Stimulated activated CD8-positive, alpha-beta memory T cell treated with anti-CD3 and anti-CD28 coated beads, Interleukin-7, amount 100 ng/mL, for 1 hour (primary cell): ENCODE results near the gene DNAH17.
A peak's percentile ranks its signal among the peaks of the same experiment; 100 is the strongest.

ENCODE experiments used
- DNase-seq, 2 donors: peaks; one replicate each; pipeline ENCODE4 v3.0.0-alpha.2; 2020; ENCODE audit warnings: low read depth in 2 of 2

The DNAH17 gene

DNA sequence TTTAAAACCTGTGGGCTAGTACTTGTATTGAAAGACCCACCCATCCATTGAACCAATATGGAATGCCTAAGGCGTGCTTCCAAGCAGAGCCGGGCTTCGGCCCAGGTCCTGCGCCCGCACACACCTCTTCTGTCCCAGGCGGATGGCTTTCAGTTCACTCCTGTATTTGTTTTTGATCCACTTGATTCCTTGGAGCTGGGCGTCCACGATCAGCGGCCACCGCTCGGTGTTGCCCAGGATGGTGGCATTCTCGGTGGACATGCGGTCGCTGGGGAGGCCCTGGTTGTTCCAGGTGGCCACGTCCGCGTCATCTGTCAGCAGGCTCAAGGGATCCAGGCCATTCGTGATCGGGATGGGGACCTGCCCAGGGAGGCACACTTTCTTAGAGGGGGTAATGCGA is 122.8 kb downstream of the DNAH17 start:
- no peak for DNase-seq

DNA sequence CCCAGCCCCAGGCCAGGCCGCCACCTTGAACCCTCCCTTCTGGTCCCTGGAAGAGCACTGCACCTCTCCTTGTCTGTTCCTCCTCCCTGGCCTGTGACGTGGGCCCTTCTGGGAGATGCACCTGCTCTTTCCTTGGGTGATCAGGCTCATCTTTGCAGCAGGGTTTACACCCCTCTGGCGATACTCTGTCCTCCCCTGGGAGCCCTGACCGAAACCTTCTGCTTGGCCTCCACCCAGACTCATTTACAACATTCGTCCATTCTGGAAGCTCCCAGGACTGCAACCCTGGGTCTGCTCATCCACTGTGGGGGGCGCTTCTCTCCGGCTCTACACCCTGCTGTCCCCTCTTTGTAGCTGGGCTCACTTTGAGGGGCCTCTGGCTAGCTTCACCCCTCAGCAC is 125.4 kb downstream of the DNAH17 start:
- DNase-seq, result no peak

GRCh38 chr17:78450696-78451345 is 126.4 kb downstream of the DNAH17 start:
- DNase-seq, result no peak

GRCh38 chr17:78449983-78450595 is 127.1 kb downstream of the DNAH17 start:
- DNase-seq, result no peak

- no peak for DNase-seq
These were observed 128.7 kb downstream of the DNAH17 start for GRCh38 chr17:78448356-78448993.

DNA sequence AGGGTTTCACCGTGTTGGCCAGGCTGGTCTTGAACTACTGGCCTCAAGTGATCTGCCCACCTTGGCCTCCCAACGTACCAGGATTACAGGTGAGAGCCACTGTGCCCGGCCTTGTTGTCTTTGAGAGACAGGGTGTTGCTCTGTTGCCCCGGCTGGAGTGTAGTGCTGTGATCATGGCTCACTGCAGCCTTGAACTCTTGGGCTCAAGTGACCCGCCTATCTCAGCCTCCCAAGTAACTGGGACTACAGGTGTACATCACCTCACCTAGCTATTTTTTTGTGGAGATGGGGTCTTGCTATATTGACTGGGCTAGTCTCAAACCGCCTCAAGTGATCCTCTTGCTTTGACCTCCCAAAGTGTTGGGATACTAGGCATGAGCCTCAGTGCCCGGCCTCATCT is 130.4 kb downstream of the DNAH17 start:
- DNase-seq, result no peak

DNA sequence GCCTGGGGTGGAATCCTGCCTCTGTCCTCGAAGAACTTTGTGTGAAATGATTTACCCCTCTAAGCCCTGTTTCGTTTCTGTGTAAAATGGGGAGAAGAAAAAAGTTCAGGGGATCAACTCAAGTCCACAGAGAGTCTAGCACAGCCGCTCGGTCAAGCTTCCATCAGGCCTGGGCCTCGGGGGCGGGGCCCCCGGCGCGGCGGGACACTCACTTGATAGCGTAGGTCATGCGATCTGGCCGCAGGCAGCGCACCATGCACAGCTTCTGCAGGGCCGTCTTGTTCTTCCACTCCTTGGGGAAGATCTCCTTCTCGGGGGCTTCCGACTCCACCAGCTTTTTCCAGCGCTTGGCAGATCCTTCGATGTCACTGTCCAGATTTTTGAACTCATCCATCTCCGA is 132.8 kb downstream of the DNAH17 start:
- no peak for DNase-seq

DNA sequence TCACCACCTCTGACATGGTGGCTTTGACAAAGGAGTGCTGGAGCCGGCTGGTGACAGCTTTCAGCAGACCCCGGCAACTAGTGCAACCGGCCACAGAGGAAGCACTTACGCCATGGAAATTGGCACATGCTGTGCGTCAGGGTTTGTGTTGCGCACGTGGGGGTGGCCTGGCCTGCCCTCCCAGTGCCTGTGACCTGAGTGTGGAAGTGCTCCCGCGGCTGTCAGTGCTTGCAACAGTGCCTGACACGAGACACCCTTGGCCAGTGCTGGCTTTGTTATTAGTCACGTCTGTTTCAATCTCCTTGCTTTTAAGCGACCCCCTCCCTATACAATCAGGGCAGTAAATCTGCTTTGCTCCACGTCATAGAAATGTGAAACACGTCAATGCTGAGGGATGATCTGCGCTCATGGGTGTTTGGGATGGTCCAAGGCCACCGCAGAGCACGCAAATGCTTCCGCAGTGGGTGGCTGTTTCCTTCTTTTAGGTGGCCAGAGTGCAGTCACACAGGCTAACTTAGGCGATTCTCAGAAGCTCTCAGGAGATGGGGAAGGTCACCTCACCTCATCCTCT is 134.5 kb downstream of the DNAH17 start:
- DNase-seq, result peak in 1 of 2 donors; percentile 19

GRCh38 chr17:78441271-78441971 is 135.8 kb downstream of the DNAH17 start:
- no peak for DNase-seq

GRCh38 chr17:78438694-78439325 is 138.4 kb downstream of the DNAH17 start:
- DNase-seq, result no peak

- DNase-seq, result no peak
These were observed 138.9 kb downstream of the DNAH17 start for GRCh38 chr17:78438271-78438691.

DNA sequence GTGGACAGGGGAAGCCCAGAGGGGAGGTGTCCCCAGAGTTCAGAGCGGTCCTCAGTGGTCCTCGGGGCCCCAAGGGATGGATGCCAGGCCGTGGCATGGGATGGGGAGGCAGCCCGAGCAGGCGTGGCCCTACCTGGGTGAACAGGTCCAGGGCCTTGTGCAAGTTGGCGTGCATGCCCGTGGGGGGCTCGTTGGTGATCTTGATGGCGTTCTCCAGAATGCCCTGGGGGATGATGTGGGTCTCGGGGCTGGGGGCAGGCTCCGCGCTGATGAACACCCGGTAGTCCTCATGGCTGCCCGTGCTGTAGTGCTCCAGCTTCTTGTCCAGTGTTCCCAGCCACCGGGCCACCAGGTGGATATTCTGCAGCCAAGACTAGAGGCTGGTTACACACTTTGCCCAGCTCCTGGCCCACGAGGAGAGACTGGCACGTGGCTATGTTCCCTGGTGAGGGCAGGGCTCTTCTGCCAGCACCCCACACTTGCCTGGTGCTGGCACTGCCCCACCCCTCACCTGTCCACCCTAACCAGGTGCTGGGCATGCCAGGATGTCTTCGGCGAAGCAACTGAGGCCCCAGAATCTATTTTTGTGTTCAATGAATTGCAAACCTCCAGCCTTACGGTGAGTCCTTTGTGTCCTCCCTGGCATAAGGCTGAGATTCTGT is 139.6 kb downstream of the DNAH17 start:
- no peak for DNase-seq

- DNase-seq, result no peak
These were observed 141.7 kb downstream of the DNAH17 start for GRCh38 chr17:78435330-78436005.

DNA sequence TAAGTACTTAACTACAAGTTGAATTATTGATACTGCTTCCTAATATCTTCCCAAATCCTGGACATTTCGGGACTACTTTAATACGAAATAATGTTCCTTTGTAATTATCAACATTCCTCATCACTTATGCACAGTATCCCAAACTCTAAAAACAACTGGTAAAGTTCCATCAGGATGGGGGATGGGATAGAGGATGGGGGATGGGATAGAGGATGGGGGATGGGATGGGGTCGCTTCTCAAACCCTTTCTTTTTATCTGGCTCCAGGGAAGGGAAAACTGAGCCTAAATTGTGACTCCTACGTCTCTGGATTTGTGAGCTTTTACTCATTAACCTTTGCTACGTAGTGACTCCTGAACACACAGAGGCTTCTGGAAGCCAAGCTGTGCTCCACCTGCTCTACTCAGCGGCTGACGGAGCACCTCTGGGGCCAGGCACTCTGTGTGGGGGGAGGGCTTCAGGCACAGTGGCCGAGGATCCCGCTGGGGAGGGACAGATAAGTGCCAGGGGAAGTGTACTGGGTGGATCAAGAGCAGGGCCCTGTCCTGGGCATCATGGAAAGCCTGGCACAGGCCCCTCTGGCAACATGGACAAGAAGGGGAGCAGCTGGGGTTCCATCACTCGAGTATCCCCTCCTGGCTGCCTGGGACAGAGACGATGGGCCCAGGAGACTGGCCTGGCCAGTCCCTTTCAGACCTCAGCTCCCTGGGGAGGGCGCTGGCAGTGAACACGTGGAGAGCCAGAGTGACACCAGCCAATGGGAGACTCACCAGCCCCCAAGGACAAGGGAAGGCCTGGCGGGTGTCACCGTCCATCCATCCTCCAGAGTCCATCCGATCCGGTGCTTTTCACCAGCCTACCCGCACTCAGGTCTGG is 142.5 kb downstream of the DNAH17 start:
- no peak for DNase-seq

DNA sequence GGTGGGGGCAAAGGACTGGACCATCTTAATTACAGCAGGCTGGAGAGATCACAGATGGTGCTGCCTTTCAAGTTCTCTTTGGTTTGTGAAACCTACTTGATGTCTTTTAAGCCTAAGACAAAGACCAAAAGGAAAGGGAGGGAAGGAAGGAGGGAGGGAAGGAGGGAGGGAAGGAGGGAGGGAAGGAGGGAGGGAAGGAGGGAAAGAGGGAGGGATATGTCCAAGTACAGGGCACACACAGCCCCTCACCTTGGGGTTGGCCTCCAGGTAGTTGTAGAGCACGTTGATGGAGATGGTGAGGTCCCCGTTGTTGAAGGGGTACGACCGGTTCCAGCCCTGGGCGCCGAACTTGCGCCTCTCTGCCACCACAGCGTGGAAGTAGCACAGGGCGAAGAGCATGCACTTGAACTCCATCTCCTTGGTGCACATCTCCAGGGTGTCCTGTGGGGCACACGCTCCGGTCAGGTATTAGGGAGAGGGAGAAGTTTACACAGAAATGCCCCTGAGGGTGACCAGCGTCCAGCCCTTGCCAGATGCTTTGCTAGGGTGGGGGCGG is 143.3 kb downstream of the DNAH17 start:
- DNase-seq, result no peak

- DNase-seq, result no peak
These were observed 144.0 kb downstream of the DNAH17 start for GRCh38 chr17:78433013-78433727.

DNA sequence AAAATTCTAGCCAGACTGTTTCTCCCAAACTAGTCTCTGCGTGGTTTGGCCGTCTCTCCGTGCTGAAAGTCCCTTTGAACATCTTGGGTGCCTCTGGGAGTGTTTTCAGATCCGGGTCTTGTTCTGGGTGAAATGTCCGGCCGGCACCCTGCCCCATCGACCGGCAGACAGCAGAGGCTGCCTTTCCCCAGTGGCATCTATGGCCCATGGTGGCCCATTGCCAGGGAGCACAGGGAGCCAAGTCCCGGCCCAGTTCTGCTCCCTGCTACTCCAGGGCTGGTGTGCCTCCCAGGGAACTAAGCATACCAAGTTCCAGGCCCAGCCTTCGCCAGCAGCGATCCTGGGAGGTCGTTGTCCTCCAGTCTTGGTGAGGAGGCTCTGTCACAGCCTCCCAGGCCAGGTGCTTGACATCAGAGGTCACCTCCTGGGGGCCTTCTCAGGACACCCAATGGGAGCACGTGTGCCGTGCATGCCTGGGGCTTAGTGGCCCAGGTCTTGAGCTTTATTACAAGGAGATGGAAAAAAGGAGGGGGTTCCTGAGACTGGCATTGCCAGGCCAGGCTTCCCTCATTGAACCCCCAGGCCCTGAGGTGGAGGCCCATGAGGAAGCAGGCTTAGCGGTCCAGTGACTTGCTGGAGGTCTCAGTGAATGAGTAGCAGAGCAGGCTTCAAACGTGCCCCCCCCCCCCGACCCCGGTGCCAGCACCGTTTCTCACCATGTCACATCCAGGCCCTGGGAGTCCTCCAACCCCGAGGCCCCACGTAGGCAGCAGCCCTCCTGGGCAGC is 144.8 kb downstream of the DNAH17 start:
- DNase-seq, result no peak

DNA sequence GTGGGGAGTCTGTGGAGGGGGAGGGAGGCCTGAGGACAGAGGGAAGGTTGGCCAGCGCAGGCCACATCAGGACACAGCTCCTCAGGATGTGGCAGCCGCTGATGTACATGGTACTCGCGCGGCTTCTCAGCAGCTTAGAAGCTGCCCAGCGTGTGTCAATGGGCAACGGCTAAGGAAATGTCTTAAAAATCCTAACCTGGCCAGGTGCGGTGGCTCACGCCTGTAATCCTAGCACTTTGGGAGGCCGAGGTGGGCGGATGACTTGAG is 145.6 kb downstream of the DNAH17 start:
- DNase-seq, result no peak
